K562 (cell line): ENCODE data around the gene PHLDA3. TPM values are rescaled to one million over a fixed set of nuclear protein-coding genes. Genes with fewer than 3 reads are reported as not detected.

ENCODE experiments used
- polyA plus RNA-seq, 8 experiments: library from polyadenylated mRNA; depleted of rRNA in 4 of 8; stranded (reverse) in 5 of 8; unstranded in 3 of 8; fragments of >200 nt; fragmentation: Nextera tagmentation in 2 of 8; fragmentation: Illumina TruSeq in 1 of 8; extraction: Ambion mirVana in 2 of 8; extraction: Trizol in 1 of 8; gene quantifications; 2 replicates each; pipeline versions ENCODE4 v1.2.1 to v1.2.3, GENCODE V29; 2011 to 2014; ENCODE audit warnings: inconsistent platforms in 1 of 8, missing spikeins in 1 of 8
- total RNA-seq, 7 experiments: library from RNA; depleted of rRNA in 6 of 7; stranded (reverse); fragments of >200 nt in 6 of 7; fragmentation: Illumina TruSeq in 2 of 7; extraction: Trizol in 2 of 7; gene quantifications; 2 replicates each; pipeline versions ENCODE4 v1.2.1 to v1.2.3, GENCODE V29; 2011 to 2021; ENCODE audit warnings: low replicate concordance in 1 of 7

Gene PHLDA3
- total and polyA plus RNA-seq, 9 of the 15 experiments (the other 6 are each of a cell fraction or from before 2014, with no cell fraction given) = 0.11 to 0.27 TPM; not detected in 7

Other genes with a start within 250 kb of the PHLDA3 start
- gene PKP1, start 185.7 kb downstream of the PHLDA3 start, total RNA-seq (2014; rRNA removed) = not detected in 2 replicates
- gene PKP1, start 185.7 kb downstream of the PHLDA3 start, total RNA-seq (2014; rRNA removed; fragmentation: Illumina TruSeq; extraction: Trizol) = not detected in 2 replicates
- not detected in 2 replicates for gene PKP1, start 185.7 kb downstream of the PHLDA3 start, total RNA-seq (2015; rRNA removed; fragmentation: Illumina TruSeq; extraction: Trizol)
- not detected in 2 replicates for gene PKP1, start 185.7 kb downstream of the PHLDA3 start, total RNA-seq (2021)
- not detected in 2 replicates for gene PKP1, start 185.7 kb downstream of the PHLDA3 start, polyA plus RNA-seq (2011; rRNA removed)
- not detected in 2 replicates for gene PKP1, start 185.7 kb downstream of the PHLDA3 start, polyA plus RNA-seq (2014; fragmentation: Illumina TruSeq; extraction: Trizol)
- gene PKP1, start 185.7 kb downstream of the PHLDA3 start, polyA plus RNA-seq (2014; fragmentation: Nextera tagmentation; extraction: Ambion mirVana) = not detected
- gene PKP1, start 185.7 kb downstream of the PHLDA3 start, polyA plus RNA-seq (2014; rRNA removed) = not detected in 2 replicates
- gene TNNT2, start 91.5 kb downstream of the PHLDA3 start, total RNA-seq (2014; rRNA removed) = not detected in 2 replicates
- not detected in 2 replicates for gene TNNT2, start 91.5 kb downstream of the PHLDA3 start, total RNA-seq (2014; rRNA removed; fragmentation: Illumina TruSeq; extraction: Trizol)
- not detected in 2 replicates for gene TNNT2, start 91.5 kb downstream of the PHLDA3 start, total RNA-seq (2015; rRNA removed; fragmentation: Illumina TruSeq; extraction: Trizol)
- gene TNNT2, start 91.5 kb downstream of the PHLDA3 start, total RNA-seq (2021) = not detected in 2 replicates
- not detected in 2 replicates for gene TNNT2, start 91.5 kb downstream of the PHLDA3 start, polyA plus RNA-seq (2011; rRNA removed)
- gene TNNT2, start 91.5 kb downstream of the PHLDA3 start, polyA plus RNA-seq (2014; fragmentation: Illumina TruSeq; extraction: Trizol) = not detected in 2 replicates
- not detected for gene TNNT2, start 91.5 kb downstream of the PHLDA3 start, polyA plus RNA-seq (2014; fragmentation: Nextera tagmentation; extraction: Ambion mirVana)
- gene TNNT2, start 91.5 kb downstream of the PHLDA3 start, polyA plus RNA-seq (2014; rRNA removed) = not detected in 2 replicates
- not detected in 2 replicates for gene LAD1, start 69.9 kb downstream of the PHLDA3 start, total RNA-seq (2014; rRNA removed)
- not detected in 2 replicates for gene LAD1, start 69.9 kb downstream of the PHLDA3 start, total RNA-seq (2014; rRNA removed; fragmentation: Illumina TruSeq; extraction: Trizol)
- not detected in 2 replicates for gene LAD1, start 69.9 kb downstream of the PHLDA3 start, total RNA-seq (2015; rRNA removed; fragmentation: Illumina TruSeq; extraction: Trizol)
- 0.25 and 0.31 TPM in 2 replicates for gene LAD1, start 69.9 kb downstream of the PHLDA3 start, total RNA-seq (2021)
- gene LAD1, start 69.9 kb downstream of the PHLDA3 start, polyA plus RNA-seq (2011; rRNA removed) = not detected in 2 replicates
- gene LAD1, start 69.9 kb downstream of the PHLDA3 start, polyA plus RNA-seq (2014; fragmentation: Illumina TruSeq; extraction: Trizol) = not detected in 2 replicates
- not detected for gene LAD1, start 69.9 kb downstream of the PHLDA3 start, polyA plus RNA-seq (2014; fragmentation: Nextera tagmentation; extraction: Ambion mirVana)
- not detected in 2 replicates for gene LAD1, start 69.9 kb downstream of the PHLDA3 start, polyA plus RNA-seq (2014; rRNA removed)
- gene TNNI1, start 47.5 kb downstream of the PHLDA3 start, total RNA-seq (2014; rRNA removed) = not detected in 2 replicates
- gene TNNI1, start 47.5 kb downstream of the PHLDA3 start, total RNA-seq (2014; rRNA removed; fragmentation: Illumina TruSeq; extraction: Trizol) = not detected in 2 replicates
- not detected in 2 replicates for gene TNNI1, start 47.5 kb downstream of the PHLDA3 start, total RNA-seq (2015; rRNA removed; fragmentation: Illumina TruSeq; extraction: Trizol)
- gene TNNI1, start 47.5 kb downstream of the PHLDA3 start, total RNA-seq (2021) = not detected in 2 replicates
- not detected in 2 replicates for gene TNNI1, start 47.5 kb downstream of the PHLDA3 start, polyA plus RNA-seq (2011; rRNA removed)
- not detected in 2 replicates for gene TNNI1, start 47.5 kb downstream of the PHLDA3 start, polyA plus RNA-seq (2014; fragmentation: Illumina TruSeq; extraction: Trizol)
- not detected for gene TNNI1, start 47.5 kb downstream of the PHLDA3 start, polyA plus RNA-seq (2014; fragmentation: Nextera tagmentation; extraction: Ambion mirVana)
- gene TNNI1, start 47.5 kb downstream of the PHLDA3 start, polyA plus RNA-seq (2014; rRNA removed) = not detected in 2 replicates
- 23.7 and 30.8 TPM in 2 replicates for gene CSRP1, start 37.9 kb upstream of the PHLDA3 start, total RNA-seq (2014; rRNA removed)
- 19.6 and 22.6 TPM in 2 replicates for gene CSRP1, start 37.9 kb upstream of the PHLDA3 start, total RNA-seq (2014; rRNA removed; fragmentation: Illumina TruSeq; extraction: Trizol)
- gene CSRP1, start 37.9 kb upstream of the PHLDA3 start, total RNA-seq (2015; rRNA removed; fragmentation: Illumina TruSeq; extraction: Trizol) = 28.3 and 30.3 TPM in 2 replicates
- 25.7 and 28.2 TPM in 2 replicates for gene CSRP1, start 37.9 kb upstream of the PHLDA3 start, total RNA-seq (2021)
- gene CSRP1, start 37.9 kb upstream of the PHLDA3 start, polyA plus RNA-seq (2011; rRNA removed) = 21.3 and 23.7 TPM in 2 replicates
- gene CSRP1, start 37.9 kb upstream of the PHLDA3 start, polyA plus RNA-seq (2014; fragmentation: Illumina TruSeq; extraction: Trizol) = 34.6 and 39.4 TPM in 2 replicates
- gene CSRP1, start 37.9 kb upstream of the PHLDA3 start, polyA plus RNA-seq (2014; fragmentation: Nextera tagmentation; extraction: Ambion mirVana) = 10 to 100 TPM in 1 of 2 experiments, 1 to 10 TPM in 1; 6.8 to 11.0 TPM
- 24.9 and 32.1 TPM in 2 replicates for gene CSRP1, start 37.9 kb upstream of the PHLDA3 start, polyA plus RNA-seq (2014; rRNA removed)
- gene NAV1, start 69.9 kb upstream of the PHLDA3 start, total RNA-seq (2014; rRNA removed) = 4.5 and 4.9 TPM in 2 replicates
- 3.2 and 3.7 TPM in 2 replicates for gene NAV1, start 69.9 kb upstream of the PHLDA3 start, total RNA-seq (2014; rRNA removed; fragmentation: Illumina TruSeq; extraction: Trizol)
- gene NAV1, start 69.9 kb upstream of the PHLDA3 start, total RNA-seq (2015; rRNA removed; fragmentation: Illumina TruSeq; extraction: Trizol) = 2.9 and 3.3 TPM in 2 replicates
- gene NAV1, start 69.9 kb upstream of the PHLDA3 start, total RNA-seq (2021) = 15.4 and 16.8 TPM in 2 replicates
- 0.91 TPM in 2 replicates for gene NAV1, start 69.9 kb upstream of the PHLDA3 start, polyA plus RNA-seq (2011; rRNA removed)
- gene NAV1, start 69.9 kb upstream of the PHLDA3 start, polyA plus RNA-seq (2014; fragmentation: Illumina TruSeq; extraction: Trizol) = 10.7 and 13.2 TPM in 2 replicates
- gene NAV1, start 69.9 kb upstream of the PHLDA3 start, polyA plus RNA-seq (2014; fragmentation: Nextera tagmentation; extraction: Ambion mirVana) = 1 to 10 TPM; 1.8 to 2.1 TPM
- 4.2 and 5.6 TPM in 2 replicates for gene NAV1, start 69.9 kb upstream of the PHLDA3 start, polyA plus RNA-seq (2014; rRNA removed)